GM18951 (cell line): Measurements from ENCODE around the gene IPPK.

Experiments
- POLR2A ChIP-seq: IDR thresholded peaks from 4 replicates; pipeline ENCODE4 v1.6.1; 2011; ENCODE audit warnings: mild to moderate bottlenecking; ENCODE audit not compliant: insufficient read length, insufficient read depth; ENCODE audit errors: extremely low read depth
- in situ Hi-C: fragments of 300-500 bp; cut with MboI; formaldehyde crosslinking; loops from one replicate; pipeline ENCODE4 v1.12.0; 2022; ENCODE audit warnings: low sequenced_read_pairs, mixed read lengths, inconsistent platforms; ENCODE audit not compliant: unreplicated experiment

IPPK gene

GRCh38 chr9:92642564-92642963 is 27.4 kb downstream of the IPPK start:
- in situ Hi-C loops, result no loop called here
- TF ChIP-seq POLR2A, result no peak

- in situ Hi-C loops, result no loop called here
- TF ChIP-seq POLR2A, result no peak
Observed at GRCh38 chr9:92642041-92642451, 27.9 kb downstream of the IPPK start.

- no peak for TF ChIP-seq POLR2A
- in situ Hi-C loops, result no loop called here
Observed at GRCh38 chr9:92641092-92641809, 28.7 kb downstream of the IPPK start.

- in situ Hi-C loops, result no loop called here
- TF ChIP-seq POLR2A, result no peak
Observed at GRCh38 chr9:92640398-92641091, 29.4 kb downstream of the IPPK start.

- TF ChIP-seq POLR2A, result no peak
- in situ Hi-C loops, result loop anchor here (10.0 kb wide), 1 partner anchor 505 kb away; no protein-coding TSS in a partner anchor
Observed at GRCh38 chr9:92639791-92640271, 30.1 kb downstream of the IPPK start.

- TF ChIP-seq POLR2A, result no peak
- in situ Hi-C loops, result loop anchor here (10.0 kb wide), 1 partner anchor 504 kb away; no protein-coding TSS in a partner anchor
Observed at GRCh38 chr9:92639124-92639523, 30.8 kb downstream of the IPPK start.

GRCh38 chr9:92638621-92639101 is 31.3 kb downstream of the IPPK start:
- no peak for TF ChIP-seq POLR2A
- in situ Hi-C loops, result loop anchor here (10.0 kb wide), 1 partner anchor 504 kb away; no protein-coding TSS in a partner anchor

- in situ Hi-C loops, result loop anchor here (10.0 kb wide), 1 partner anchor 503 kb away; no protein-coding TSS in a partner anchor
- TF ChIP-seq POLR2A, result no peak
Observed at GRCh38 chr9:92637886-92638620, 31.9 kb downstream of the IPPK start.

GRCh38 chr9:92637326-92637725 is 32.6 kb downstream of the IPPK start:
- in situ Hi-C loops, result loop anchor here (10.0 kb wide), 1 partner anchor 503 kb away; no protein-coding TSS in a partner anchor
- no peak for TF ChIP-seq POLR2A

- in situ Hi-C loops, result loop anchor here (10.0 kb wide), 1 partner anchor 502 kb away; no protein-coding TSS in a partner anchor
Observed at GRCh38 chr9:92636627-92637026, 33.3 kb downstream of the IPPK start.

GRCh38 chr9:92635760-92636159 is 34.2 kb downstream of the IPPK start:
- no peak for TF ChIP-seq POLR2A
- in situ Hi-C loops, result loop anchor here (10.0 kb wide), 1 partner anchor 501 kb away; no protein-coding TSS in a partner anchor

More at GRCh38 chr9:92636627-92637026, 33.3 kb downstream of the IPPK start:
- no peak for TF ChIP-seq POLR2A

GRCh38 chr9:92634712-92635605 is 35.0 kb downstream of the IPPK start:
- TF ChIP-seq POLR2A, result no peak
- in situ Hi-C loops, result loop anchor here (10.0 kb wide), 1 partner anchor 500 kb away; no protein-coding TSS in a partner anchor
